SU-DHL-6 (cell line): ENCODE data around the gene TMEM8B.

ENCODE experiments used
- CTCF ChIP-seq: fragments of 200-600 bp; sonication (generic); IDR thresholded peaks from one replicate; pipeline ENCODE4 v1.5.1; 2017; ENCODE audit warnings: antibody characterized with exemption, mild to moderate bottlenecking, low read length, moderate library complexity; ENCODE audit not compliant: insufficient read depth, poor library complexity, severe bottlenecking
- EZH2phosphoT487 ChIP-seq: fragments of 200-600 bp; sonication (generic), shearing (Covaris generic); conservative IDR thresholded peaks from 2 replicates; pipeline ENCODE4 v1.6.1; 2018; ENCODE audit warnings: mild to moderate bottlenecking, antibody characterized with exemption, low read length, moderate library complexity, mixed read lengths

DNA sequence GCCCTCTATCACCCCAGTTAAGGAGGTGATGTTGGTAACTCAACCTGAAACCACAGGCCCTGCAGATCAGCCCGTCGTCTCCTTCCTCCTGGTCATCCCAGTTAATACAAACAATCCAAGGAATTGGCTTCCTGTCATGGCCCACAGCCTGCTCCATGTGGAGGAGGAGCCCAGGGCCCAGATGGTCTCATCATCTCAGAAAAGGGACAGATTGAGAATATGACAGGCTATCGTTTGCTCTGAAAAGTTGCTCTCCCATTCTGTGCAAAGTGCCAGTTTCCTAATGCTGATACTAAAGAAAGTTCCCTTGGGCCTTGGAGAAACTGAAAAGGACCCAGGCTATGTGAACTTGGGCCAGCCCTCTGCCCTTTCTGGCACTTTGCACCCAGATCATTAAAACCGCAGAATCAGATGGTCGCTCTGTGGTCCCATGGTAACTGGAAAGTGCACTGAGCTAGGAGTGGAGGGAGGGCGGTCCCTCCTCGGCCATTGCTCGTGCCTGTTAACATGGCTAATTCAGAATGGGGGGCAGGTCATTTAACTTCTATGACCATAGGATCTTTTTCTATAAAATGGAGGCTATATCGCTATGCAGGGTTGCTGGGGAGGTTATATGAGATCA is 79.6 kb downstream of the TMEM8B start:
- TF ChIP-seq CTCF: no peak
- TF ChIP-seq EZH2phosphoT487: no peak
